Measurements from ENCODE around the gene EPN1.

Gene EPN1

GRCh38 chr19:55680339-55681130 is 5.5 kb downstream of the EPN1 start:
- no peak for DNase-seq

GRCh38 chr19:55681131-55682092 is 6.4 kb downstream of the EPN1 start:
- no peak for DNase-seq

- no peak for DNase-seq
These were observed 8.6 kb downstream of the EPN1 start for GRCh38 chr19:55683449-55684261.

GRCh38 chr19:55684946-55685681 is 10.1 kb downstream of the EPN1 start:
- DNase-seq = no peak

GRCh38 chr19:55685776-55686175 is 10.8 kb downstream of the EPN1 start:
- no peak for DNase-seq

GRCh38 chr19:55686311-55687050 is 11.5 kb downstream of the EPN1 start:
- no peak for DNase-seq

GRCh38 chr19:55687281-55688201 is 12.5 kb downstream of the EPN1 start:
- no peak for DNase-seq

GRCh38 chr19:55688422-55689218 is 13.6 kb downstream of the EPN1 start:
- peak; percentile 55 for DNase-seq

GRCh38 chr19:55689411-55690108 is 14.5 kb downstream of the EPN1 start:
- DNase-seq = no peak

GRCh38 chr19:55690109-55690768 is 15.2 kb downstream of the EPN1 start:
- no peak for DNase-seq

- DNase-seq = no peak
These were observed 15.9 kb downstream of the EPN1 start for GRCh38 chr19:55690769-55691545.

- DNase-seq = no peak
These were observed 16.8 kb downstream of the EPN1 start for GRCh38 chr19:55691561-55692481.

- no peak for DNase-seq
These were observed 17.7 kb downstream of the EPN1 start for GRCh38 chr19:55692681-55693081.

- DNase-seq = no peak
These were observed 18.4 kb downstream of the EPN1 start for GRCh38 chr19:55693336-55693974.

- no peak for DNase-seq
These were observed 19.2 kb downstream of the EPN1 start for GRCh38 chr19:55694241-55694655.

All from COR-L47 (cell line).